OCI-LY1 (cell line): Measurements from ENCODE around the gene C6orf136.

ENCODE experiments used
- H2AFZ ChIP-seq: fragments of 200-600 bp; sonication (generic), shearing (Covaris generic); 2 replicates; pipeline ENCODE4 v1.6.0; 2014; ENCODE audit warnings: antibody characterized with exemption, mild to moderate bottlenecking, low read length
- H3F3A ChIP-seq: fragments of 200-600 bp; sonication (generic), shearing (Covaris generic); 2 replicates; pipeline ENCODE4 v1.6.0; 2014; ENCODE audit warnings: mild to moderate bottlenecking, antibody characterized with exemption, low read length, moderate library complexity; ENCODE audit not compliant: insufficient read depth
- H3K27ac ChIP-seq: fragments of 200-600 bp; sonication (generic); 2 replicates; pipeline ENCODE4 v1.5.1; 2014; ENCODE audit warnings: low read length, mixed run types, mild to moderate bottlenecking, low read depth; ENCODE audit not compliant: poor library complexity, severe bottlenecking
- H3K27me3 ChIP-seq: fragments of 200-600 bp; sonication (generic); 2 replicates; pipeline ENCODE4 v1.6.0; 2014; ENCODE audit warnings: antibody characterized with exemption, mild to moderate bottlenecking, low read length, moderate library complexity; ENCODE audit not compliant: insufficient read depth
- H3K36me3 ChIP-seq: fragments of 200-600 bp; sonication (generic); 2 replicates; pipeline ENCODE4 v1.6.1; 2014; ENCODE audit warnings: mild to moderate bottlenecking, antibody characterized with exemption, low read length, moderate library complexity, mixed read lengths; ENCODE audit not compliant: insufficient read depth
- H3K4me1 ChIP-seq: fragments of 200-600 bp; sonication (generic); 2 replicates; pipeline ENCODE4 v1.5.1; 2014; ENCODE audit warnings: mild to moderate bottlenecking, low read length, moderate library complexity; ENCODE audit not compliant: insufficient read depth, severe bottlenecking
- H3K4me2 ChIP-seq: fragments of 200-600 bp; sonication (generic), shearing (Covaris generic); 2 replicates; pipeline ENCODE4 v1.6.1; 2014; ENCODE audit warnings: low read length
- H3K4me3 ChIP-seq: fragments of 200-600 bp; sonication (generic); 2 replicates; pipeline ENCODE4 v1.5.1; 2014; ENCODE audit warnings: low read length, low read depth, mild to moderate bottlenecking, mixed read lengths; ENCODE audit not compliant: poor library complexity, severe bottlenecking
- H3K79me2 ChIP-seq: fragments of 200-600 bp; shearing (Covaris generic); 2 replicates; pipeline ENCODE4 v1.6.1; 2016; ENCODE audit warnings: mixed run types, low read length, mixed read lengths; ENCODE audit not compliant: insufficient read depth
- H3K9ac ChIP-seq: fragments of 200-600 bp; sonication (generic), shearing (Covaris generic); 2 replicates; pipeline ENCODE4 v1.6.1; 2014; ENCODE audit warnings: mild to moderate bottlenecking, low read length, mixed read lengths
- H3K9me2 ChIP-seq: fragments of 200-600 bp; sonication (generic), shearing (Covaris generic); 2 replicates; pipeline ENCODE4 v1.6.1; 2014; ENCODE audit warnings: low read depth, mild to moderate bottlenecking, low read length, mixed read lengths
- H3K9me3 ChIP-seq: fragments of 200-600 bp; shearing (Covaris generic); 2 replicates; pipeline ENCODE4 v1.6.1; 2014; ENCODE audit warnings: low read length, mixed read lengths
- H4K20me1 ChIP-seq: fragments of 200-600 bp; sonication (generic), shearing (Covaris generic); 2 replicates; pipeline ENCODE4 v1.6.0; 2016; ENCODE audit warnings: mild to moderate bottlenecking, low read length; ENCODE audit not compliant: insufficient read depth
- EZH2 ChIP-seq: fragments of 200-600 bp; sonication (generic), shearing (Covaris generic); IDR thresholded peaks from 2 replicates; pipeline ENCODE4 v1.8.0; 2017; ENCODE audit warnings: borderline replicate concordance, mixed run types, mild to moderate bottlenecking, antibody characterized with exemption, low read length, moderate library complexity, mixed read lengths
- TF ChIP-seq, protein P1 (sequence below): fragments of 200-600 bp; sonication (generic), shearing (Covaris generic); IDR thresholded peaks from 2 replicates; pipeline ENCODE4 v1.5.1; 2017; ENCODE audit warnings: mild to moderate bottlenecking, antibody characterized with exemption, low read length, moderate library complexity, mixed read lengths

C6orf136 gene

DNA sequence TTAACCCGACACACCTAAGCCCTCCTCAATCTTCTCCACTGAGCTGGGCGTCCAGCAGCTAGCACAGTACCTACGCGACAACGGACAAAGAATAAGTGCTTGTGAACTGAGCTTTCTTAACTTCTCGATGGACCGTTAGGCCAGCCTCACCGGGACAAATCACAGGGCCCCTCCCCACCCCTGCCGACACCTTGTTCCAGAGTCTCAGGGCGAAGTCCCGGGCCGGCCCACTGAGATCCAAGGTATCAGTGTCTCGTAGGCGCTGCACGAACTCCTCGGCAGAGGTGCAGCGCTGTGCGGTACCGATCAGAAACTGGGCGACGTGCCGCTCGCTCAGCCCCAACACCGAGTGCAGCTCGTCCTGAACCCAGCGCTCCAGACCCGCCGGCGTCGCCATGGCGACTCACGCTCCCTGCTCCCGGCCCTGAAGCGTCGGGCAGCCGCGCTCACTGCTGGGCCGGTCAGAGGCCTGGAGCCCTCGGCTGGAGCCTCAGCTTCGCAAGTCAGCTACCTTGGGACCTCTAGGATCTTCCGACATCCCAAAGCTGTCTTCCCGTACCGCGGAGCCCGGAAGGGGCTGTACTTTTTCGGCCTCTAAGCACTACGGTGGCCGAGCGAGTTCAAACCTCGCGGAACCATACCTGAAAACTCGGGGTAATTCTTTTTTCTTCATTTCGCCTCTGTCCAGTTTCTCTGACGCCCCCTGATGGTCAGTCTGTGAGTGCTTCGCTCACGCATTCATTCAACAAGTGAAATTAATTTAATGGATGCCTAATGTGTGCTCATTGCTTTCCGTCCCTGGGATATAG lies 25.7 kb downstream of the C6orf136 start, which contains the start of gene DHX16:
TSS of gene DHX16 (minus strand) at position 562 of the 809 bp plus-strand sequence. CDS start at position 397, 165 bp downstream.
- Histone ChIP-seq H4K20me1 (no peaks in the 10 kb centered on the region), H3K4me1 (peaks cover 20% of the 10 kb centered on the region), H2AFZ (0 out of 2 replicates have a peak within 1 kb of the TSS, but pooled peaks have one; percentile 75), H3K9me3 (no peaks in the 10 kb centered on the region), H3K27ac (peak within 1 kb of the TSS; percentile 13), H3F3A (peaks cover 4% of the 10 kb centered on the region; the same call in 1 of the 2 replicates), H3K79me2 (peaks cover 10% of the 10 kb centered on the region; the same call in 1 of the 2 replicates), H3K36me3 (peaks cover 34% of the 10 kb centered on the region), H3K9ac (peak within 1 kb of the TSS; percentile 79), H3K27me3 (no peaks in the 10 kb centered on the region), H3K9me2 (no peaks in the 10 kb centered on the region), H3K4me3 (peak within 1 kb of the TSS; percentile 81), H3K4me2 (peak within 1 kb of the TSS; percentile 69)
- TF ChIP-seq EZH2, result no peak
- TF ChIP-seq, protein P1, sequence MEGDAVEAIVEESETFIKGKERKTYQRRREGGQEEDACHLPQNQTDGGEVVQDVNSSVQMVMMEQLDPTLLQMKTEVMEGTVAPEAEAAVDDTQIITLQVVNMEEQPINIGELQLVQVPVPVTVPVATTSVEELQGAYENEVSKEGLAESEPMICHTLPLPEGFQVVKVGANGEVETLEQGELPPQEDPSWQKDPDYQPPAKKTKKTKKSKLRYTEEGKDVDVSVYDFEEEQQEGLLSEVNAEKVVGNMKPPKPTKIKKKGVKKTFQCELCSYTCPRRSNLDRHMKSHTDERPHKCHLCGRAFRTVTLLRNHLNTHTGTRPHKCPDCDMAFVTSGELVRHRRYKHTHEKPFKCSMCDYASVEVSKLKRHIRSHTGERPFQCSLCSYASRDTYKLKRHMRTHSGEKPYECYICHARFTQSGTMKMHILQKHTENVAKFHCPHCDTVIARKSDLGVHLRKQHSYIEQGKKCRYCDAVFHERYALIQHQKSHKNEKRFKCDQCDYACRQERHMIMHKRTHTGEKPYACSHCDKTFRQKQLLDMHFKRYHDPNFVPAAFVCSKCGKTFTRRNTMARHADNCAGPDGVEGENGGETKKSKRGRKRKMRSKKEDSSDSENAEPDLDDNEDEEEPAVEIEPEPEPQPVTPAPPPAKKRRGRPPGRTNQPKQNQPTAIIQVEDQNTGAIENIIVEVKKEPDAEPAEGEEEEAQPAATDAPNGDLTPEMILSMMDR, result peak; percentile 96

- H3K79me2 ChIP-seq, result peaks cover 15% of the 10 kb centered on the region
- no peaks in the 10 kb centered on the region for H3K9me3 ChIP-seq
- H3K36me3 ChIP-seq, result peaks cover 28% of the 10 kb centered on the region
- no peaks in the 10 kb centered on the region for H4K20me1 ChIP-seq
- H3K4me2 ChIP-seq, result no peak overlapping the region
- H3K27me3 ChIP-seq, result no peaks in the 10 kb centered on the region
- no peak overlapping the region for H3K4me3 ChIP-seq
- H3K4me1 ChIP-seq, result peaks cover 43% of the 10 kb centered on the region
- H3K9ac ChIP-seq, result no peak overlapping the region
- H3F3A ChIP-seq, result peaks cover 6% of the 10 kb centered on the region
- TF ChIP-seq, protein P1, result no peak
- no peak for TF ChIP-seq EZH2
- no peaks in the 10 kb centered on the region for H3K9me2 ChIP-seq
- H3K27ac ChIP-seq, result no peak overlapping the region
- no peak overlapping the region for H2AFZ ChIP-seq
Measured at GRCh38 chr6:30676660-30677285, 29.8 kb downstream of the C6orf136 start.

- H3K4me2 ChIP-seq, result peak overlapping the region; percentile 91
- peak overlapping the region; percentile 95 for H3K27ac ChIP-seq
- no peak overlapping the region for H2AFZ ChIP-seq
- peak overlapping the region; percentile 87 for H3K4me3 ChIP-seq
- H3K9ac ChIP-seq, result peak overlapping the region; percentile 61
- H3K79me2 ChIP-seq, result peaks cover 25% of the 10 kb centered on the region
- H3K9me2 ChIP-seq, result no peaks in the 10 kb centered on the region
- TF ChIP-seq, protein P1, result peak; percentile 96
- TF ChIP-seq EZH2, result no peak
- peaks cover 28% of the 10 kb centered on the region for H3K36me3 ChIP-seq
- no peaks in the 10 kb centered on the region for H3K27me3 ChIP-seq
- peaks cover 11% of the 10 kb centered on the region for H3F3A ChIP-seq
- H4K20me1 ChIP-seq, result no peaks in the 10 kb centered on the region
- H3K4me1 ChIP-seq, result peaks cover 48% of the 10 kb centered on the region
- H3K9me3 ChIP-seq, result no peaks in the 10 kb centered on the region
Measured at GRCh38 chr6:30678964-30679726, 32.2 kb downstream of the C6orf136 start.
